Ishikawa (cell line): ENCODE measurements around the gene SLC1A2.

Experiments used
- CEBPB ChIP-seq: IDR thresholded peaks from 2 replicates; pipeline ENCODE4 v1.6.1; 2012
- CREB1 ChIP-seq: IDR thresholded peaks from 2 replicates; pipeline ENCODE4 v1.6.1; 2012; ENCODE audit warnings: low read depth
- EGR1 ChIP-seq: IDR thresholded peaks from 2 replicates; pipeline ENCODE4 v1.6.1; 2012
- EP300 ChIP-seq: IDR thresholded peaks from 2 replicates; pipeline ENCODE4 v1.6.1; 2012; ENCODE audit warnings: borderline replicate concordance
- FOXM1 ChIP-seq: IDR thresholded peaks from 2 replicates; pipeline ENCODE4 v1.6.1; 2012; ENCODE audit warnings: low read depth, borderline replicate concordance
- MAX ChIP-seq: IDR thresholded peaks from 2 replicates; pipeline ENCODE4 v1.6.1; 2012
- NFIC ChIP-seq: IDR thresholded peaks from 2 replicates; pipeline ENCODE4 v1.6.1; 2012
- RAD21 ChIP-seq: IDR thresholded peaks from 2 replicates; pipeline ENCODE4 v1.6.1; 2012; ENCODE audit warnings: low read depth
- TAF1 ChIP-seq: IDR thresholded peaks from 2 replicates; pipeline ENCODE4 v1.6.1; 2012; ENCODE audit warnings: low read depth, mild to moderate bottlenecking
- TEAD4 ChIP-seq: IDR thresholded peaks from 2 replicates; pipeline ENCODE4 v1.6.1; 2012
- YY1 ChIP-seq: IDR thresholded peaks from 2 replicates; pipeline ENCODE4 v1.6.1; 2012; ENCODE audit warnings: low read depth
- ZBTB7A ChIP-seq: IDR thresholded peaks from 2 replicates; pipeline ENCODE4 v1.6.1; 2012; ENCODE audit warnings: low read depth
- TF ChIP-seq, protein P1 (sequence below): IDR thresholded peaks from 2 replicates; pipeline ENCODE4 v1.6.1; 2012; ENCODE audit warnings: low read depth, mild to moderate bottlenecking
- TF ChIP-seq, protein P2 (sequence below): IDR thresholded peaks from 2 replicates; pipeline ENCODE4 v1.6.1; 2012

- TF ChIP-seq RAD21 (no peak), YY1 (no peak), MAX (no peak), EP300 (no peak), CEBPB (no peak), TAF1 (no peak), TEAD4 (no peak), EGR1 (no peak), NFIC (no peak), CREB1 (no peak), ZBTB7A (no peak), FOXM1 (no peak)
- TF ChIP-seq, protein P1, sequence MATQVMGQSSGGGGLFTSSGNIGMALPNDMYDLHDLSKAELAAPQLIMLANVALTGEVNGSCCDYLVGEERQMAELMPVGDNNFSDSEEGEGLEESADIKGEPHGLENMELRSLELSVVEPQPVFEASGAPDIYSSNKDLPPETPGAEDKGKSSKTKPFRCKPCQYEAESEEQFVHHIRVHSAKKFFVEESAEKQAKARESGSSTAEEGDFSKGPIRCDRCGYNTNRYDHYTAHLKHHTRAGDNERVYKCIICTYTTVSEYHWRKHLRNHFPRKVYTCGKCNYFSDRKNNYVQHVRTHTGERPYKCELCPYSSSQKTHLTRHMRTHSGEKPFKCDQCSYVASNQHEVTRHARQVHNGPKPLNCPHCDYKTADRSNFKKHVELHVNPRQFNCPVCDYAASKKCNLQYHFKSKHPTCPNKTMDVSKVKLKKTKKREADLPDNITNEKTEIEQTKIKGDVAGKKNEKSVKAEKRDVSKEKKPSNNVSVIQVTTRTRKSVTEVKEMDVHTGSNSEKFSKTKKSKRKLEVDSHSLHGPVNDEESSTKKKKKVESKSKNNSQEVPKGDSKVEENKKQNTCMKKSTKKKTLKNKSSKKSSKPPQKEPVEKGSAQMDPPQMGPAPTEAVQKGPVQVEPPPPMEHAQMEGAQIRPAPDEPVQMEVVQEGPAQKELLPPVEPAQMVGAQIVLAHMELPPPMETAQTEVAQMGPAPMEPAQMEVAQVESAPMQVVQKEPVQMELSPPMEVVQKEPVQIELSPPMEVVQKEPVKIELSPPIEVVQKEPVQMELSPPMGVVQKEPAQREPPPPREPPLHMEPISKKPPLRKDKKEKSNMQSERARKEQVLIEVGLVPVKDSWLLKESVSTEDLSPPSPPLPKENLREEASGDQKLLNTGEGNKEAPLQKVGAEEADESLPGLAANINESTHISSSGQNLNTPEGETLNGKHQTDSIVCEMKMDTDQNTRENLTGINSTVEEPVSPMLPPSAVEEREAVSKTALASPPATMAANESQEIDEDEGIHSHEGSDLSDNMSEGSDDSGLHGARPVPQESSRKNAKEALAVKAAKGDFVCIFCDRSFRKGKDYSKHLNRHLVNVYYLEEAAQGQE: no peak
- TF ChIP-seq, protein P2, sequence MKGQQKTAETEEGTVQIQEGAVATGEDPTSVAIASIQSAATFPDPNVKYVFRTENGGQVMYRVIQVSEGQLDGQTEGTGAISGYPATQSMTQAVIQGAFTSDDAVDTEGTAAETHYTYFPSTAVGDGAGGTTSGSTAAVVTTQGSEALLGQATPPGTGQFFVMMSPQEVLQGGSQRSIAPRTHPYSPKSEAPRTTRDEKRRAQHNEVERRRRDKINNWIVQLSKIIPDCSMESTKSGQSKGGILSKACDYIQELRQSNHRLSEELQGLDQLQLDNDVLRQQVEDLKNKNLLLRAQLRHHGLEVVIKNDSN: no peak
Observed at GRCh38 chr11:35413598-35413997, 5.8 kb downstream of the SLC1A2 start.
